GM19025 (cell line): ENCODE measurements around the gene IL5RA.

Experiments used
- ATAC-seq: cut with Tn5 transposase; IDR thresholded peaks from one replicate; pipeline ENCODE4 v1.9.1; 2021; ENCODE audit warnings: mild to moderate bottlenecking, low read depth, moderate library complexity; ENCODE audit not compliant: unreplicated experiment

Gene IL5RA

DNA sequence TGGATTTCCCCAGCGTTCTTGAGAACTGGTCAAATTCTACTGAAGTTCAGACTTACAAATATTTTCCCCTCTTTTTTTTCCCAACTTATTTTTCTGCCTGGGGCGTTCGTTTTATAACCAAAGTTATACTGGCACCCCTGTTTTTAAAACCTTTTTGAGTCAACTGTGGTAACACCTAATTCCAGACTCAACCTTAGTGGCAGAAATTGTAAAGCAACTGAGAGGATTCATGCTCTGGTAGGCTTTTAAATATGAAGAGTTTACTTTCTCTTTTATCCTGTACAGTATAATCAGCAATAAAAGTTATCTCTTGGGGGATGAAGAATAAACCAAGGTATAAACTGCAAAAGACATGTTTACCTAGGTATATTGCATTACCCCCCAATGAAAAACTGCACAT is 2.3 kb downstream of the IL5RA start:
- no peak for ATAC-seq

DNA sequence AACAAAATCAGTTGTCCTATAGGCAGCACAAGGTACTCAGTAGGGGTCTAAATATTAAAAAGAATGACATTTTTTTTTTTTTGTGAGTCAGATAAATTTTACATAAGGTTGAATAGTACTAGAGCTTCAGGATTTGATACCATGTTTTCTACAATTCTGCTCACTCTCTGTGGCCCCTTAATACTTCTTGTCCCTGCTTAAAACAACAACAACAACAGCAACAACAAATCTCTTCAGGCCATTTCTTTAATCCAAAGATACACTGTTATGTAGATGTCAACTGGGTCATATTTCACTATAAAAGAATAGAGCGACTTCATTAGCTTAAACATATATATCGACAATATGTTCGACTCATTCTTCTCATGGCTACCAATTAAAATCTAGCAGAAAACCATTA is 3.0 kb downstream of the IL5RA start:
- ATAC-seq: no peak

GRCh38 chr3:3105815-3106214 is 4.4 kb downstream of the IL5RA start:
- no peak for ATAC-seq

GRCh38 chr3:3105246-3105645 is 4.9 kb downstream of the IL5RA start:
- ATAC-seq: no peak

DNA sequence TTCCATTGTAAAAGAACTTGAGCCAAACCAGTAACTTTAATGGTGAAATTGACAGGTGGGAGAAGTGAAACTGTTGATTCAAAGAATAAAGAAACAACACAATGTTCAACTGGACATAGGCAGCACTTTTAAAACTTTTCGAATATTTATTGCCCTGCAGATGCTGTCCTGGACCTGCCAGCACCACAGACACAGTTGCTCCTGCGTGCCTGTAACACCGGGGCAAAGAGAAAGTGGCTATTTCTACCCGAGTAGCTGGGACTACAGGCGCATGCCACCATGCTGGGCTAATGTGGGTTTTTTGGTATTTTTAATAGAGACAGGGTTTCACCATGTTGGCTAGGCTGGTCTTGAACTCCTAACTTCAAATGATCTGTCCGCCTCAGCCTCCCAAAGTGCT is 7.4 kb downstream of the IL5RA start:
- ATAC-seq: no peak

- ATAC-seq: no peak
Observed at GRCh38 chr3:3101660-3102458, 8.3 kb downstream of the IL5RA start.

GRCh38 chr3:3097958-3098357 is 12.2 kb downstream of the IL5RA start:
- no peak for ATAC-seq

- ATAC-seq: peak; percentile 94
Observed at GRCh38 chr3:3089017-3089416, 21.2 kb downstream of the IL5RA start.

- no peak for ATAC-seq
Observed at GRCh38 chr3:3087716-3088465, 22.3 kb downstream of the IL5RA start.

DNA sequence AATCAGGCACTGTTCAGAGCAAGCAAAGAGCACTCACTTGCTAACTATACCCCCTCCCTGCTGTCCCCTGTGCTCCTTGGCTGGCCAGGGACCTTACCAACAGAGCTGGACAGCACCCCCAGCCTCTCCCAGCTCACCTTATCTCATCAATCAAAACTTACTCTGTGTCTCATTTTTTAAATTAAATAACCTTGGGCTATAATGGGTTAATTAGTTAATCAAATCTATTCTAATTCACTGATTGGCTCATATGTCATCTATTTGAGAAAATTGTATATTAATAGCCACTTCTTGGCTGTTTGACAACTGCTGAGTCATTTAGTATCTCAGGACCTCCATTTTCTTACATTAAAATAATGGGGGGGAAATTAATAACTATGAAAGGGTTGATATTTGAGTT is 22.9 kb downstream of the IL5RA start:
- ATAC-seq: no peak

- no peak for ATAC-seq
Observed at GRCh38 chr3:3086239-3086638, 23.9 kb downstream of the IL5RA start.

GRCh38 chr3:3085782-3086181 is 24.4 kb downstream of the IL5RA start:
- ATAC-seq: no peak

DNA sequence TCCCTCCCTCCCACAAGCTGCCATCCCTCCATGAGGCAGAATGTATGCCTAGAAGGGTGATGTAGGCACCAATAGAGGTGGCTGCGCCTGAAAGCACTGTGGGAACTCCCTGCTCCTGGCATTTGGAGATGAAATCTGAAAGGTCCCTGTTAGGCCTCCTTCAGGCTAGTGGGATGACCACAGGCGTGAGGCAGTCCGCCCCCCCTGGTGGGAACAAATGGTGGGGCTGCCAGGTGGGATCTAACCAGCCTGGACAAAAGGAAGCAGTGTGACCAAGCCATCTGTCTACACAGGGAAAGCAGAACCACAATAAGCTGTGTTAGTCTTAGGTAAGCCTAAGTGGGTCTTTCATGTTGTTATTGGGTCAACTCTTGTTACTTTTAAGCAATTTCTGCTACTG is 25.3 kb downstream of the IL5RA start:
- no peak for ATAC-seq

DNA sequence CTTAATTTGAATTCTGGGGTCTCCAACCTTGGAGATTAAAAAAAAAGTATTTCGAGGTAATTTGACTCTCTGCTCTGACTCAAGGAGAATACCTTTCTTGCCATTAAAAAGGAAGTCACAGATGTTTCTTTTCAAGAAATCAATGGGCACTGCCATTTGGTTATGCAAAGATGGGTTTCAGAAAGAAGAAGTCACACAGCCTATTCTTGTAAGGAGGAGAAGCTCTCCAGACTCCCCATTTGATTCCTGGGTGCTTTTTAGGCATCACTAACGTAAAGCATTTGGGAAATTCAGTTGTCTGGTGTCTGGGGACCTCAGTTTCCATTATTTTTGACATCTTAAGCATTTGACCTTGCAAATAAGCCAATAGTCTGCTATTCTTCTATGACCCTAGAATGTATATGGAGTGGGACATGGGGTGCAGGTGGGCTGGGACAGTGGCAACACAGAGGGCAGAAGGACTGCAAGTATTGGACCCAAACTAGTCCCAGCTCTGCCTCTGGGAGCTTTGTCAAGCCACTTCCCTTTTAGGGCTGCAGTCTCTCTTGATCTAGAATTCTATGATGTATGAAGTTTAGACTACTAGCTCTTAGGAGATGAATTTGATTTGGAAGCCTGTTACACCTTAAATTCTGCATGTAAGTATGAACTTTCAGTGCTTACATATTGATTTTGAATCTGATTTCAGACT is 27.8 kb downstream of the IL5RA start:
- peak; percentile 63 for ATAC-seq

DNA sequence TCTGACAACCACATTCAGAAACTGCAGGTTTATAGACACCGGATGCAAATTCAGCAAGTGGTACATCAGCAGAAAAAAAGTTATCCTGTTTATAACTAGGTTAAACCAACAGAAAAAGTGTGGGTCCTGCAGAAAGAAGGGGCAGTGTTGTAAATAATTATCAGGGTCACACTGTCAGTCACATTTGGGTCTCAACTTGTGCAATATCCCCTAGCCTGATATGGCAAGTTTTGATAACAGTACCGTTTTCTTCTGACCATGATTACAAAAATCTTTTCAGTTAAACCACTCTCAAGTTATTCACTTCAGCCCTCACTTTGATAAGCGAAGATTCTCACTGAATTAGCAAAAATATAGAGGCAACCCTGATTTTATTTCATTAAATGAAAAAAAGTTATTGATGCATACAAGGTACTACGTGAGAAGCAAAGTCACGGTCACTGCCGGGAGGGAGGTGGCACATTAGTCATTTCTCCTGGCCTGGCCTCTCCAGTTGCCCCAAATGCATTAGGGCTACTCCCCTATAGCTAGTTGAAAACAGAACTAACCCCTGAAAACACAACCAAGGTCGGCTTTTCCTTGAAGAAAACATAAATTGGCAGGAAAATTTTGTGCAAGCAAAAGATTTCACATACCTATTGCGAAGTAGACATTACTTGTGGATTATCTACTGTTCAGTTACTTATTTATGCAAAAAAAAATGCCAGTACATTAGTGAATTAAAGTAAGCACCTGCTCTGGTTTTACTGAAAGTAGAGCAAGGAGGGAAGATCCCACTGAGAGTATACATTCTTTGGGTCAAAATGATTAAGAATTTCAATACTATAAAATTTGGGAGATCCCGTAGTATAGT is 28.6 kb downstream of the IL5RA start:
- ATAC-seq: peak; percentile 36

DNA sequence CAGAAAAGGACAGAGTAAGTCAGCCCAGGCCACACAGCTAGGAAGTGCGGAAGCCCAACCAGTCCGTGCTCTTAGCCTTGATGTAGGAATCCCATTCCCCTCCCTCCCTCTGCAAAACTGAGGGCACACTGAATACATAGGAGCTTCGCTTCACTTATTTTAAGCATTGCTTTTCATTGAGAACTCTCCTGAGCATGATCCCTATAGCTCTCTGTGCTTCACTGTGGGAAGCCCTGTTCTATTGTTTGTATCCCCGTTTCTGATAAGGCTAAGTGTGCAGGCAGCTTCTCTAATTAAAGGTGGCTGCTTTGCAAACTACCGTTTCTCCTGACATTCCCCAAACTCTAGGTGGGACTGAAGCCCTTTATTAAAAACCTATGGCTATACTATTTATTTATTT is 29.9 kb downstream of the IL5RA start:
- no peak for ATAC-seq

DNA sequence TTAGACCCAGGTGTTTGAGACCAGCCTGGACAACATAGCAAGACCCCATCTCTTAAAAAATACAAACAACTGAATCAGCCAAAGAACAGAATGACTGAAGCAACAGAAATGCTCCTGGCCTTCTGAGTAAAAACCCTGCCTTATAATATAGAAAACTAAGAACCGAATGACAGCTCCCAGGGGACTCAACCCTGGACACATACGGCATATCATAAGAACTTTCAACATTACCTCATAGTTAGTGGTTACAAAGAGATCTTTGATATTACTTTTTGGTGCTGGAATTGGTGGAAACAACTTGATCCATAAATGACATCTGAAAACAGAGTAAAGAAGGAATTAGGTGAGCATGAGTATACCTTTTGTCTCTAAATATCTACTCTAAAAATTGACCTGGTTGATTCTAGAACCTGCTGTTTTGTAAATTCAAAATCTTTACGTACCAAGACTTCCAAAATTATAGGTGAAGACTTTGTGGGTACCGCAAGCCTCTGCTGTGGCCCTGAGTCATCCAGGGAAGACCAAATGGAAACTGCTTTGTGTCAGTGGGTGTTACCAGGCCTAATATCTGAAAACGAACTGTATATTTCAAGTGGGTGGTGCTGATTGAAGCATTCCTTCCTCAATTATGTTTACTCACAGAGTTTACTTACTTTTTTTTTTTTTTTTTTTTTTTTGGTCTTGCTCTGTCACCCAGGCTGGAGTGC is 35.5 kb downstream of the IL5RA start:
- ATAC-seq: peak; percentile 50

DNA sequence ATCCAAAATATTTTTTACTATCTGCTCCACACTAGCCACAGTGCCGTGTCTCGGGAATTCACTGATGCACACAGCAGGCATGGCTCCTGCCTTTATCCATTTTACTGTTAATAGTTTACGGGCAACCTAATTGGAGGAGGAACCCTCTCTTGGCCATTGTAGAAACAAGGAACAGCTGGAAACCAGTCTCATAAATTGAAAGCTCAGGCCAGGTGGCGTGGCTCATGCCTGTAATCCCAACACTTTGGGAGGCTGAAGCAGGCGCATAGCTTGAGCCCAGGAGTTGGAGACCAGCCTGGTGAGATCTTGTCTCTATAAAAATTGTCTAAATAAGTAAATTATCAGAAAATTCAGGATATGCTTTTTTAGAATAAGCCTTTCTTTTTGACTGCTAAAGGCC is 39.0 kb downstream of the IL5RA start:
- no peak for ATAC-seq

DNA sequence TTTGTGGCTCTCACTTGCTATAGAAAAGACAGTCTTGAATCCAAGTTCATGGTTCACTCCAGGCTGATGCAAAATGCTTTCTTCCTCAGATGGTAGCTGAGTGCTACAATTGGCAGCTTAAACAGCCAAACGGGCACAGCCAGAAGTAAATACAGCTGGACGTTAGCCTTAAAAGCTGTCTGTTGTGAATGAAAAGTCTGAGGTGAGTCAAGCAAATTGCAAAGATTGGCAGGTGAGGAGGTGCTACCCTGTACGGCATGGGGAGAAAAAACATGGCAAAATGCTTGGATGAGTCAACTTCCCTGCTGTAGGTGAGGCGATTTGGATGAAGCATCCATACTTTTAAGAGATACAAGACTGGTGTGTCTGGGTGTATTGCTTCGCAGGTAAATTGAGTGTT is 40.5 kb downstream of the IL5RA start:
- ATAC-seq: no peak

- no peak for ATAC-seq
Observed at GRCh38 chr3:3068358-3068881, 41.8 kb downstream of the IL5RA start.
